Loucy (cell line): Measurements from ENCODE around the gene PEAK3.

Experiments used
- H2AFZ ChIP-seq: fragments of 200-600 bp; sonication (generic); 2 replicates; pipeline ENCODE4 v1.6.0; 2016; ENCODE audit warnings: antibody characterized with exemption, mild to moderate bottlenecking, low read length, moderate library complexity
- H3F3A ChIP-seq: fragments of 200-600 bp; 2 replicates; pipeline ENCODE4 v1.6.0; 2016; ENCODE audit warnings: antibody characterized with exemption, low read depth, mild to moderate bottlenecking
- H3K27me3 ChIP-seq: fragments of 200-600 bp; sonication (generic); 2 replicates; pipeline ENCODE4 v1.6.1; 2014; ENCODE audit warnings: low read length, mild to moderate bottlenecking; ENCODE audit not compliant: insufficient read depth, poor library complexity, severe bottlenecking
- H3K36me3 ChIP-seq: fragments of 200-600 bp; sonication (generic); 2 replicates; pipeline ENCODE4 v1.6.1; 2016; ENCODE audit warnings: low read length; ENCODE audit not compliant: insufficient read depth
- H3K4me1 ChIP-seq: fragments of 200-600 bp; sonication (generic); 2 replicates; pipeline ENCODE4 v1.5.1; 2014; ENCODE audit warnings: low read length, mild to moderate bottlenecking; ENCODE audit not compliant: insufficient read depth, poor library complexity, severe bottlenecking
- H3K4me2 ChIP-seq: fragments of 200-600 bp; sonication (generic); 2 replicates; pipeline ENCODE4 v1.6.0; 2014; ENCODE audit warnings: antibody characterized with exemption, low read length, low read depth, mild to moderate bottlenecking; ENCODE audit not compliant: poor library complexity, severe bottlenecking
- H3K4me3 ChIP-seq: fragments of 200-600 bp; sonication (generic); 2 replicates; pipeline ENCODE4 v1.5.1; 2014; ENCODE audit warnings: low read length, mild to moderate bottlenecking, mixed read lengths; ENCODE audit not compliant: poor library complexity, severe bottlenecking
- H3K79me2 ChIP-seq: fragments of 200-600 bp; sonication (generic); 2 replicates; pipeline ENCODE4 v1.6.1; 2014; ENCODE audit warnings: low read length; ENCODE audit not compliant: insufficient read depth
- H3K9ac ChIP-seq: fragments of 200-600 bp; sonication (generic); 2 replicates; pipeline ENCODE4 v1.6.0; 2014; ENCODE audit warnings: mild to moderate bottlenecking, low read depth, low read length, moderate library complexity; ENCODE audit not compliant: poor library complexity, severe bottlenecking
- H3K9me2 ChIP-seq: fragments of 200-600 bp; sonication (generic); replicated peaks from 2 replicates; pipeline ENCODE4 v1.6.1; 2016; ENCODE audit warnings: low read depth, low read length, mixed read lengths
- H3K9me3 ChIP-seq: fragments of 200-600 bp; sonication (generic); 2 replicates; pipeline ENCODE4 v1.6.1; 2014; ENCODE audit warnings: mild to moderate bottlenecking, antibody characterized with exemption, low read length, low read depth; ENCODE audit not compliant: insufficient read depth
- H4K20me1 ChIP-seq: fragments of 200-600 bp; sonication (generic); 2 replicates; pipeline ENCODE4 v1.6.0; 2014; ENCODE audit warnings: antibody characterized with exemption, low read length, mild to moderate bottlenecking; ENCODE audit not compliant: insufficient read depth, poor library complexity, severe bottlenecking
- CTCF ChIP-seq: fragments of 200-600 bp; sonication (generic); conservative IDR thresholded peaks from 2 replicates; pipeline ENCODE4 v1.5.1; 2014; ENCODE audit warnings: mild to moderate bottlenecking, antibody characterized with exemption, low read length
- EZH2phosphoT487 ChIP-seq: fragments of 200-600 bp; IDR thresholded peaks from 2 replicates; pipeline ENCODE4 v1.6.1; 2018; ENCODE audit warnings: antibody characterized with exemption, mild to moderate bottlenecking, moderate library complexity, borderline replicate concordance

The PEAK3 gene

GRCh38 chr19:2231621-2232221 lies 50.3 kb downstream of the PEAK3 start:
- peaks cover 33% of the 10 kb centered on the region; the same call in 1 of the 2 replicates for H3K36me3 ChIP-seq

DNA sequence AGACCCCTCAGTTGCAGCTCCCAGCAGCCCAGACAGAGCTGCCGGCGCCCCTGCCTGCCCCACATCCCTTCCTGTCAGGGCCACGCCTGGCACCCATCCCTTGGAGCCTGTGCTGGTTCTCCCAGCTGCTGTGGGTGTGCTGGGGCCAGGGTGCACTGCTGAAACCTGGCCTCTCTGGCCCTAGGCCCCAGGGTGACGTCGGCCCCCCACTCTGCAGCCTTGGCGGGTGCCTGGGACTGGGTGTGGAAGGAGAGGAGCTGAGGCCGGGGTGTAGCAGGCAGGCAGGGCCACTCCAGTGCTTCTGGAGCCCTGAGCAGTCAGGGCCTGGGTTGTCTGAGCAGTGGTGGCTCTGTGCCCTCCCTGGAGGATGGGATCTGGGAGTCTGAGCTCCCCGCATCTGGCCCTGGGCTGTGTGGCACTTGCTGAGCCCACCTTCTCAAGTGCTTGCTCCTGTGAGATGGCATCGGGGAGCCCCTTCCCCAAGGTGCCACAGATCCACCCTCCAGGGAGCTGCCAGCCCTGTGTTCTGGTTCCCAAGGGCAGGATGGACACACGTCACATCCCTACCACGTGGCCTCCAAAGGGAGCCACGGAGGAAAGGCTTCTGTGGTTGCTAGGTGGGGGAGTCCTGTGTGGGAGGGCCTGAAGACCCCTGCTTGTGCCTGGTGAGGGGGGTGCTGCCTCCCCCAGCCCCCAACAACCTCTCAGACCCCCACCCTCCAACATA lies 51.0 kb downstream of the PEAK3 start:
- H3K9me2 ChIP-seq: no peaks in the 10 kb centered on the region
- no peaks in the 10 kb centered on the region for H3F3A ChIP-seq
- H2AFZ ChIP-seq: no peak overlapping the region
- H3K27me3 ChIP-seq: no peaks in the 10 kb centered on the region
- H3K36me3 ChIP-seq: peaks cover 41% of the 10 kb centered on the region; the same call in 1 of the 2 replicates
- H3K9me3 ChIP-seq: no peaks in the 10 kb centered on the region
- H3K4me2 ChIP-seq: no peak overlapping the region
- H3K4me3 ChIP-seq: no peak overlapping the region
- no peak overlapping the region for H3K9ac ChIP-seq
- H3K4me1 ChIP-seq: peaks cover 18% of the 10 kb centered on the region
- no peak for TF ChIP-seq CTCF
- TF ChIP-seq EZH2phosphoT487: no peak
- H3K79me2 ChIP-seq: peaks cover 32% of the 10 kb centered on the region
- H4K20me1 ChIP-seq: peaks cover 23% of the 10 kb centered on the region

More at GRCh38 chr19:2231621-2232221, 50.3 kb downstream of the PEAK3 start:
- Histone ChIP-seq H3K79me2 (peaks cover 34% of the 10 kb centered on the region), H3K9ac (no peak overlapping the region), H2AFZ (no peak overlapping the region), H3F3A (no peaks in the 10 kb centered on the region), H4K20me1 (peaks cover 23% of the 10 kb centered on the region), H3K4me2 (no peak overlapping the region), H3K4me3 (no peak overlapping the region), H3K27me3 (no peaks in the 10 kb centered on the region), H3K9me3 (no peaks in the 10 kb centered on the region), H3K9me2 (no peaks in the 10 kb centered on the region), H3K4me1 (peaks cover 18% of the 10 kb centered on the region)
- TF ChIP-seq EZH2phosphoT487 (no peak), CTCF (peak; percentile 35; the same call in 1 of the 2 replicates)

- H3K27me3 ChIP-seq: no peaks in the 10 kb centered on the region
- H3K36me3 ChIP-seq: peaks cover 49% of the 10 kb centered on the region; the same call in 1 of the 2 replicates
- H2AFZ ChIP-seq: no peak overlapping the region
- no peak overlapping the region for H3K4me3 ChIP-seq
- H3K9me2 ChIP-seq: no peaks in the 10 kb centered on the region
- peaks cover 17% of the 10 kb centered on the region for H4K20me1 ChIP-seq
- no peak overlapping the region for H3K4me2 ChIP-seq
- H3K4me1 ChIP-seq: peaks cover 15% of the 10 kb centered on the region
- no peak overlapping the region for H3K9ac ChIP-seq
- H3K79me2 ChIP-seq: peaks cover 23% of the 10 kb centered on the region
- H3K9me3 ChIP-seq: no peaks in the 10 kb centered on the region
- no peaks in the 10 kb centered on the region for H3F3A ChIP-seq
- TF ChIP-seq EZH2phosphoT487 (no peak), CTCF (no peak)
These were observed 51.9 kb downstream of the PEAK3 start for GRCh38 chr19:2230033-2230531.
